GM12873 (cell line): Measurements from ENCODE around the gene PPHLN1.

Experiments used
- CTCF ChIP-seq: IDR thresholded peaks from 2 replicates; pipeline ENCODE4 v1.5.1; 2012; ENCODE audit warnings: low read depth, mild to moderate bottlenecking, moderate library complexity, low read length, control low read depth; ENCODE audit not compliant: insufficient read depth; ENCODE audit errors: missing control alignments

The PPHLN1 gene

DNA sequence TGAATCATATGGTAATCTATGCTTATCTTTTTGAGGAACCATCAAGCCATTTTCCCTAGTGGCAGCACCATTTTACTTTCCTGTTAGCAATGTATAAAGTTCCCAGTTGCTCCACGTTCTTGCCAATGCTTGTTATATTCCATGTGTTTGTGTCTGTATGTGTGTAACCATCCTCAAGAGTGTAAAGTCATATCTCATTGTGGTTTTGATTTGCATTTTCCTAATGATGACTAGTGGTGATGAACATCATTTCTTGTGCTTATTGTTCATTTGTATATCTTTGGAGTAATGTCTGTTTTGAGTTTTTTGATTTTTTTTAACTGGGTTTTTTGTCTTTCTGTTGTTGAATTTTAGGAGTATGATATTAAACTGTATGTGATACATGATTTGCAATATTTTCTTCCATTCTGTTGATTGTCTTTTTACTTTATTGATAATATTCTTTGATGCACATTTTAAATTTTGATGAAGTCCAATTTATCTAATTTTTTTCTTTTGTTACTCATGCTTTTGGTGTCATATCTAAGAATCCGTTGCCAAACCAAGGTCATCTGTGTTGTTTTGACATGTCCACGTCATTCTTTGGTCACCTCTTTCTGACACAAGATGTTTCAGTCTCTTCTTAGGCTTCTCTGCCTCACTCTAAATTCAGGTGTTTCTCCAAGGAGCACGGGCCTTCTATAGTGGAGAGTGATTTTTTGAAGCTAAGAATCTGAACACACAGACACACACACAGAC is 36.1 kb downstream of the PPHLN1 start:
- no peak for TF ChIP-seq CTCF

DNA sequence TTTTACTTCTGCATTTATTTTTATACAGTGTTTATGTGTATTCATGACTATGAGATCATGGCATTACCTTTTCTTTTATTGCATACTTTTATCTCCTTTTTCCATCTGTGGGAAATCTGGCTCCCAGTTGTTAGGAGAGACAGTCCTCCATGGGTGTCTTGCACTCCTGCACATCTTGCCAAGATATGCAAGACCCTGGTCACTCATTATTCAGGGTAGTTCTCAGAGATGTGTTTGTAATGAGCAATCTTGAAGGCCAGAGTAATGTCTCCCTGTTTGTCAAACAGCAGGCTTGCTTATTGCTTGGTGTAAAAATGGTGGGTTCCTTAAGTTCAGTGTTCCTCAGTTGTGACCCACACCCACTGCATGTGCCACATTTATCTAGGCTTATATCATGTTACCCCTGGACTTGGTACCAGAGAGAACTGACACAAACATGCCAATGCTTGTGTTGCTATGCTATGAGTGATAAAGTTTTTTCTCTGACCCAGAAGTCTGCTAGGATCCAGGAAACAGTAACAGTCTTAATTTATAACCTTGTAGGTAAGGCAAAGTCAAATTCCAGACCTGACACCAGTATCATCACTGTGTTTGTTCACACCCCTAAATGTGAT is 36.8 kb downstream of the PPHLN1 start:
- TF ChIP-seq CTCF, result no peak

DNA sequence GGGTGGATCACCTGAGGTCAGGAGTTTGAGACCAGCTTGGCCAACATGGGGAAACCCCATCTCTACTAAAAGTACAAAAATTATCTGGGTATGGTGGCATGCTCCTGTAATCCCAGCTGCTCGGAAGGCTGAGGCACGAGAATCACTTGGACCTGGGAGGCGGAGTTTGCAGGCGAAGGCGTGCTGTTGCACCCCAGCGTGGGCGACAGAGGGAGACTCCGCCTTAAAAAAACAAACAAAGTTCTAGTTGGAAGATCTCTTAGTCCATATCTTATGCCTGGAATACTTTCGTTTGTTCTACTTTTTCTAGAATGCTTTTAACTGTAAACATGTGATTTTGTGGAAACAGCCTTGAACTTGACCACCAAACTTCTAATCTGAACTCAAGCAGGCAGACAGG is 38.7 kb downstream of the PPHLN1 start:
- no peak for TF ChIP-seq CTCF

GRCh38 chr12:42365486-42365885 is 39.5 kb downstream of the PPHLN1 start:
- no peak for TF ChIP-seq CTCF

DNA sequence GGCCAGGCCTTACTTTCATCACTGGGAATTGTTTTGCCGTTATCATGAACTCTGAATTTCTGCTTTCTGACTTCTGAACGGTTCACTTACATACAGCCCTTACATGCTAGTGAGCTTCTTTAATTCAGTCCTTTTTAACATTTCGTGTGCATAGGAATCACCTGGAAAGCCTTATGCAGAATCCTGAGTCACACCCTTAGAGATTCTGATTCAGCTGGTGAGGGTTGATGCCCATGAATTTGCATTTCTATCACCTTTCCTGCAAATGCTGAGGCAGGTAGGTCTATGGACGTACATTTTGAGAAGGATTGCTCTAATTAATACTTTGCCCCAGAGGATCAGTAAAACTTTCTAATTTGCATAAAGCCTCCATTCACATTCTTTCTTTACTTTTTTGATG is 44.0 kb downstream of the PPHLN1 start:
- no peak for TF ChIP-seq CTCF

DNA sequence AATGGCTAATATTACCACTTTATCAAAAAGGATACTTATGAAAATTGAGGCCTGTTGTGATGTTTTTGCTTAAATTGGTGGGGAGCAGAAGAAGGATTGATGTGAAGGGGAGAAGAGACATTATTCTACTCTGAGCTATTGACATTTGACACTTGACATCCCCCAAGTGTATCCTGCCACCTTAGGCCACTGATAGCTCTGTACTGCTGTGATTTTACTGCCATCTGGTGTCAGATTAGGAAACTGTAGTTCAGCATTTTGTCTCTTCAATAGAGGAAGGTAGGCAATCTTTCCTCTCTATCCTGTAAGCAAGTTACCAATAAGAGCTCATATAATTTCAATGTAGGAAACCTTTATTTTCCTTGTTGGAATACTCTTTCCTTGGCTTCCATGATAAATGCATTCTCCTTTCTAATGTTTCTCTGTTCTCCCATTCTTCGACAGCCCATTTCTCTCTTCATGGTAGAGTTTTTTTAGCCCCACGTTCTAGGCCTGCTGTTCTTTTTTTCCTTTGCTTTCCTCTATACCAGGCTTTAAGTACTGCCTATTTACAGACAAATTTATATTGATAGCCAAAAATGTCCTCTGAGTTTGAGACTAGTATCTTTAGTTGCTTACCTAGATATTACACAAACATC is 46.3 kb downstream of the PPHLN1 start:
- peak; percentile 77 for TF ChIP-seq CTCF

DNA sequence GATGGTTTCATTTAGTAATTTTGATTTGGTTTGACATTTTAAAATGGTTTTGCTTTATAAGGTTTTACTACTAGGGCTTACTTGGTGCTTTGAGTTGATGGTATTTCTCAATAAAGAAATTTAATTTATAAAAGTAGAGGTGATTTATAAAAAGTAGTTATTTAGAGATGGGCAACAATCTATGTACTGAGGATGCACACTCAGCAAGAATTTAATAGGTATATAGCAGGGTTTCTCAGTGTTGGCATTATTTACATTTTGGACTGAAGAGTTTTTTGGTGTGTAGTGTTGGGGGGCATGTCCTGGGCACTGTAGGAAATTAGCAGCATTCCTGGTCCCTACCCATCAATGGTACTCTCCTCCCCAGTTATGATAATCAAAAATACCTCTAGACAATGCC is 47.7 kb downstream of the PPHLN1 start:
- TF ChIP-seq CTCF, result no peak
